ENCODE results near the gene PCTP.

Gene PCTP

GRCh38 chr17:55769625-55770000, 18.8 kb downstream of the PCTP start:
- no peak overlapping the region for H3K4me3 ChIP-seq (ENCODE audit: low read depth, low read length)
- in situ Hi-C loops (cut with HindIII; ENCODE audit: low sequenced_read_pairs): no loop called here
- no peak for TF ChIP-seq CTCF (IDR thresholded peaks at IDR 0.05; ENCODE audit: low read depth, low read length)
- peak; percentile 47 for DNase-seq (ENCODE audit: low read depth, low spot score)

- TF ChIP-seq CTCF (IDR thresholded peaks at IDR 0.05; ENCODE audit: low read depth, low read length): peak; percentile 29
- DNase-seq (ENCODE audit: low read depth, low spot score): peak; percentile 62
- in situ Hi-C loops (cut with HindIII; ENCODE audit: low sequenced_read_pairs): no loop called here
These were observed 19.5 kb downstream of the PCTP start for GRCh38 chr17:55770196-55770870.

GRCh38 chr17:55772086-55772485, 21.2 kb downstream of the PCTP start:
- DNase-seq (ENCODE audit: low read depth, low spot score): no peak
- H3K4me3 ChIP-seq (ENCODE audit: low read depth, low read length): no peak overlapping the region
- no peak for TF ChIP-seq CTCF (IDR thresholded peaks at IDR 0.05; ENCODE audit: low read depth, low read length)
- in situ Hi-C loops (cut with HindIII; ENCODE audit: low sequenced_read_pairs): no loop called here

More at GRCh38 chr17:55770196-55770870, 19.5 kb downstream of the PCTP start:
- H3K4me3 ChIP-seq (ENCODE audit: low read depth, low read length): no peak overlapping the region

- DNase-seq (ENCODE audit: low read depth, low spot score): no peak
- in situ Hi-C loops (cut with HindIII; ENCODE audit: low sequenced_read_pairs): no loop called here
- no peak overlapping the region for H3K4me3 ChIP-seq (ENCODE audit: low read depth, low read length)
- TF ChIP-seq CTCF (IDR thresholded peaks at IDR 0.05; ENCODE audit: low read depth, low read length): no peak
These were observed 22.8 kb downstream of the PCTP start for GRCh38 chr17:55773671-55774070.

- no peak for TF ChIP-seq CTCF (IDR thresholded peaks at IDR 0.05; ENCODE audit: low read depth, low read length)
- in situ Hi-C loops (cut with HindIII; ENCODE audit: low sequenced_read_pairs): no loop called here
- DNase-seq (ENCODE audit: low read depth, low spot score): no peak
- no peak overlapping the region for H3K4me3 ChIP-seq (ENCODE audit: low read depth, low read length)
These were observed 24.0 kb downstream of the PCTP start for GRCh38 chr17:55774846-55775271.

GRCh38 chr17:55776271-55776670, 25.4 kb downstream of the PCTP start:
- in situ Hi-C loops (cut with HindIII; ENCODE audit: low sequenced_read_pairs): no loop called here
- DNase-seq (ENCODE audit: low read depth, low spot score): no peak
- H3K4me3 ChIP-seq (ENCODE audit: low read depth, low read length): no peak overlapping the region

More at GRCh38 chr17:55776271-55776670, 25.4 kb downstream of the PCTP start:
- TF ChIP-seq CTCF (IDR thresholded peaks at IDR 0.05; ENCODE audit: low read depth, low read length): no peak
